Glomerular visceral epithelial cell (primary cell): ENCODE data around the gene LAMC3.

ENCODE experiments used
- DNase-seq: peaks from one replicate; pipeline ENCODE4 v3.0.0-alpha.2; 2016; ENCODE audit errors: extremely low spot score

Gene LAMC3

GRCh38 chr9:130977811-130978221 is 31.2 kb upstream of the LAMC3 start:
- no peak for DNase-seq

GRCh38 chr9:130979591-130980385 is 29.2 kb upstream of the LAMC3 start:
- no peak for DNase-seq

GRCh38 chr9:130980526-130980925 is 28.4 kb upstream of the LAMC3 start:
- DNase-seq: no peak

GRCh38 chr9:130981002-130981755 is 27.8 kb upstream of the LAMC3 start:
- no peak for DNase-seq

- DNase-seq: no peak
Observed at GRCh38 chr9:130981756-130982137, 27.2 kb upstream of the LAMC3 start.

GRCh38 chr9:130982636-130983358 is 26.2 kb upstream of the LAMC3 start:
- DNase-seq: no peak

- no peak for DNase-seq
Observed at GRCh38 chr9:130983359-130983670, 25.7 kb upstream of the LAMC3 start.

- DNase-seq: no peak
Observed at GRCh38 chr9:130983970-130984369, 25.0 kb upstream of the LAMC3 start.

GRCh38 chr9:130984521-130984920 is 24.5 kb upstream of the LAMC3 start:
- no peak for DNase-seq

GRCh38 chr9:130985029-130985428 is 23.9 kb upstream of the LAMC3 start:
- no peak for DNase-seq

- no peak for DNase-seq
Observed at GRCh38 chr9:130985606-130986162, 23.3 kb upstream of the LAMC3 start.

GRCh38 chr9:130986356-130986965 is 22.5 kb upstream of the LAMC3 start:
- DNase-seq: no peak

GRCh38 chr9:130987054-130987453 is 21.9 kb upstream of the LAMC3 start:
- no peak for DNase-seq

GRCh38 chr9:130987738-130988399 is 21.1 kb upstream of the LAMC3 start:
- no peak for DNase-seq

GRCh38 chr9:130988400-130988747 is 20.6 kb upstream of the LAMC3 start:
- DNase-seq: no peak

GRCh38 chr9:130988905-130989304 is 20.1 kb upstream of the LAMC3 start:
- DNase-seq: no peak

GRCh38 chr9:130989391-130989790 is 19.6 kb upstream of the LAMC3 start:
- no peak for DNase-seq

GRCh38 chr9:130989891-130990290 is 19.1 kb upstream of the LAMC3 start:
- no peak for DNase-seq

- no peak for DNase-seq
Observed at GRCh38 chr9:130990306-130990977, 18.5 kb upstream of the LAMC3 start.

GRCh38 chr9:130990978-130991777 is 17.8 kb upstream of the LAMC3 start:
- no peak for DNase-seq
